HG02981 (cell line): ENCODE measurements around the gene DACH1.
"Not testable (repeated sequence)": the region's sequence is repeated elsewhere in the genome, so short reads cannot be mapped to it uniquely, and the experiment has no call there.

Experiments
- ATAC-seq: cut with Tn5 transposase; IDR thresholded peaks from one replicate; pipeline ENCODE4 v1.9.1; 2021; ENCODE audit warnings: mild to moderate bottlenecking, moderate library complexity; ENCODE audit not compliant: unreplicated experiment

DACH1 gene

GRCh38 chr13:71866335-71867130 lies 471 bp downstream of the DACH1 start:
- no peak for ATAC-seq

- no peak for ATAC-seq
Measured at GRCh38 chr13:71865874-71866334, 1.1 kb downstream of the DACH1 start.

- ATAC-seq, result no peak
Measured at GRCh38 chr13:71864986-71865873, 1.8 kb downstream of the DACH1 start.

- ATAC-seq, result no peak
Measured at GRCh38 chr13:71864094-71864985, 2.7 kb downstream of the DACH1 start.

GRCh38 chr13:71863254-71863865 lies 3.6 kb downstream of the DACH1 start:
- no peak for ATAC-seq

GRCh38 chr13:71862459-71862943 lies 4.5 kb downstream of the DACH1 start:
- ATAC-seq, result no peak

- no peak for ATAC-seq
Measured at GRCh38 chr13:71861769-71862458, 5.1 kb downstream of the DACH1 start.

- no peak for ATAC-seq
Measured at GRCh38 chr13:71860547-71861138, 6.4 kb downstream of the DACH1 start.

- ATAC-seq, result no peak
Measured at GRCh38 chr13:71858647-71859046, 8.4 kb downstream of the DACH1 start.

GRCh38 chr13:71856548-71857043 lies 10.4 kb downstream of the DACH1 start:
- ATAC-seq, result no peak

- no peak for ATAC-seq
Measured at GRCh38 chr13:71854401-71854800, 12.6 kb downstream of the DACH1 start.

- no peak for ATAC-seq
Measured at GRCh38 chr13:71853725-71854124, 13.3 kb downstream of the DACH1 start.

GRCh38 chr13:71852736-71853135 lies 14.3 kb downstream of the DACH1 start:
- no peak for ATAC-seq

GRCh38 chr13:71851498-71852409 lies 15.2 kb downstream of the DACH1 start:
- no peak for ATAC-seq

- no peak for ATAC-seq
Measured at GRCh38 chr13:71842003-71842402, 25.0 kb downstream of the DACH1 start.

- no peak for ATAC-seq
Measured at GRCh38 chr13:71838842-71839241, 28.2 kb downstream of the DACH1 start.

GRCh38 chr13:71837582-71837981 lies 29.4 kb downstream of the DACH1 start:
- not testable (repeated sequence) for ATAC-seq

GRCh38 chr13:71831716-71832115 lies 35.3 kb downstream of the DACH1 start:
- ATAC-seq, result no peak
